MM.1S (cell line): ENCODE results near the gene CACNA1C.

ENCODE experiments used
- DNase-seq: peaks from one replicate; pipeline ENCODE4 v3.0.0-alpha.2; 2015
- H2AFZ ChIP-seq: fragments of 300-600 bp; sonication (generic); 2 replicates; pipeline ENCODE4 v1.6.0; 2016; ENCODE audit warnings: antibody characterized with exemption, low read length
- H3F3A ChIP-seq: fragments of 300-600 bp; sonication (generic); 2 replicates; pipeline ENCODE4 v1.6.1; 2016; ENCODE audit warnings: mild to moderate bottlenecking, antibody characterized with exemption, low read length, moderate library complexity, mixed read lengths; ENCODE audit not compliant: insufficient read depth
- H3K27ac ChIP-seq: fragments of 300-600 bp; sonication (generic); 2 replicates; pipeline ENCODE4 v1.5.1; 2016; ENCODE audit warnings: mild to moderate bottlenecking, low read length
- H3K27me3 ChIP-seq: fragments of 300-600 bp; sonication (generic); replicated peaks from 2 replicates; pipeline ENCODE4 v1.6.0; 2016; ENCODE audit warnings: low read length; ENCODE audit not compliant: insufficient read depth
- H3K36me3 ChIP-seq: fragments of 300-600 bp; sonication (generic); replicated peaks from 2 replicates; pipeline ENCODE4 v1.6.1; 2016; ENCODE audit warnings: mild to moderate bottlenecking, low read length, mixed read lengths; ENCODE audit not compliant: insufficient read depth
- H3K4me1 ChIP-seq: fragments of 300-600 bp; sonication (generic); 2 replicates; pipeline ENCODE4 v1.6.1; 2016; ENCODE audit warnings: low read length, mixed read lengths
- H3K4me2 ChIP-seq: fragments of 300-600 bp; sonication (generic); 2 replicates; pipeline ENCODE4 v1.6.0; 2016; ENCODE audit warnings: low read depth, low read length
- H3K4me3 ChIP-seq: fragments of 300-600 bp; sonication (generic); 2 replicates; pipeline ENCODE4 v1.5.1; 2016; ENCODE audit warnings: low read length, mixed read lengths
- H3K79me2 ChIP-seq: fragments of 300-600 bp; sonication (generic); 2 replicates; pipeline ENCODE4 v1.6.1; 2016; ENCODE audit warnings: mixed run types, low read length, mixed read lengths
- H3K9ac ChIP-seq: fragments of 300-600 bp; sonication (generic); 2 replicates; pipeline ENCODE4 v1.6.1; 2016; ENCODE audit warnings: low read length, mixed read lengths
- H3K9me2 ChIP-seq: fragments of 300-600 bp; sonication (generic); replicated peaks from 2 replicates; pipeline ENCODE4 v1.6.1; 2016; ENCODE audit warnings: mild to moderate bottlenecking, low read length, mixed read lengths; ENCODE audit not compliant: insufficient read depth
- H3K9me3 ChIP-seq: fragments of 300-600 bp; sonication (generic); replicated peaks from 2 replicates; pipeline ENCODE4 v1.6.1; 2016; ENCODE audit warnings: mild to moderate bottlenecking, low read length, mixed read lengths; ENCODE audit not compliant: insufficient read depth
- H4K20me1 ChIP-seq: fragments of 300-600 bp; sonication (generic); 2 replicates; pipeline ENCODE4 v1.6.1; 2016; ENCODE audit warnings: mild to moderate bottlenecking, low read length, moderate library complexity, mixed read lengths; ENCODE audit not compliant: insufficient read depth
- EZH2 ChIP-seq: fragments of 300-600 bp; sonication (generic); optimal IDR thresholded peaks from 2 replicates; pipeline ENCODE3; 2017; ENCODE audit warnings: low read depth, mild to moderate bottlenecking, antibody characterized with exemption, low read length, mixed read lengths
- EZH2phosphoT487 ChIP-seq: fragments of 300-600 bp; sonication (generic); IDR thresholded peaks from 2 replicates; pipeline ENCODE4 v1.6.1; 2018; ENCODE audit warnings: antibody characterized with exemption, low read length
- TF ChIP-seq, protein P1 (sequence below): fragments of 300-600 bp; sonication (generic); IDR thresholded peaks from 2 replicates; pipeline ENCODE4 v1.5.1; 2016; ENCODE audit warnings: antibody characterized with exemption, low read length, mixed read lengths

The CACNA1C gene

DNA sequence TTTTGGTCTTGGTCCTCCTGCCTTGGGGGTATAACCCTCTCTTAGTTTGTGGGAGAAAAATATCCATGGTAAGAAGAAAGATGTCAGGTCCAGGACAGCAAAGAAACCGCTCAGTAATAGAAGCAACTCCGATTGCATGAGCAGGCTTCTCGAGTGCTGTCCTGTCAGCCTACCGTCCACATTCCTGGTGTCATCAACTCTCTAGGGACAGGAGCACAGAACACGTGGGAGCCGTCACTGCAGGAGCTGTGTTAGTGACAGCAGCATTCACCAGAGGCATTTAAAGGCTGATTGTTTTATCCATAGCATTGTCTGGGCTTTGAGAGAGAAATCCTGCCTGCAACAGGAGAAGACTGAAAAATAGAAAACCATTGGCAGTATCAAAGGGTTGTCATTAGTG is 244.2 kb downstream of the CACNA1C start:
- no peak for TF ChIP-seq EZH2
- no peak for TF ChIP-seq EZH2phosphoT487
- TF ChIP-seq, protein P1, sequence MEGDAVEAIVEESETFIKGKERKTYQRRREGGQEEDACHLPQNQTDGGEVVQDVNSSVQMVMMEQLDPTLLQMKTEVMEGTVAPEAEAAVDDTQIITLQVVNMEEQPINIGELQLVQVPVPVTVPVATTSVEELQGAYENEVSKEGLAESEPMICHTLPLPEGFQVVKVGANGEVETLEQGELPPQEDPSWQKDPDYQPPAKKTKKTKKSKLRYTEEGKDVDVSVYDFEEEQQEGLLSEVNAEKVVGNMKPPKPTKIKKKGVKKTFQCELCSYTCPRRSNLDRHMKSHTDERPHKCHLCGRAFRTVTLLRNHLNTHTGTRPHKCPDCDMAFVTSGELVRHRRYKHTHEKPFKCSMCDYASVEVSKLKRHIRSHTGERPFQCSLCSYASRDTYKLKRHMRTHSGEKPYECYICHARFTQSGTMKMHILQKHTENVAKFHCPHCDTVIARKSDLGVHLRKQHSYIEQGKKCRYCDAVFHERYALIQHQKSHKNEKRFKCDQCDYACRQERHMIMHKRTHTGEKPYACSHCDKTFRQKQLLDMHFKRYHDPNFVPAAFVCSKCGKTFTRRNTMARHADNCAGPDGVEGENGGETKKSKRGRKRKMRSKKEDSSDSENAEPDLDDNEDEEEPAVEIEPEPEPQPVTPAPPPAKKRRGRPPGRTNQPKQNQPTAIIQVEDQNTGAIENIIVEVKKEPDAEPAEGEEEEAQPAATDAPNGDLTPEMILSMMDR, result no peak
- H2AFZ ChIP-seq, result peak overlapping the region; percentile 43
- no peaks in the 10 kb centered on the region for H4K20me1 ChIP-seq
- no peak for DNase-seq
- H3K27ac ChIP-seq, result peak overlapping the region; percentile 85
- H3K4me2 ChIP-seq, result peak overlapping the region; percentile 84
- peak overlapping the region; percentile 24; the same call in 1 of the 2 replicates for H3K4me3 ChIP-seq
- no peaks in the 10 kb centered on the region for H3K9me2 ChIP-seq
- no peaks in the 10 kb centered on the region for H3K27me3 ChIP-seq
- H3K9ac ChIP-seq, result peak overlapping the region; percentile 42; the same call in 1 of the 2 replicates
- peaks cover 14% of the 10 kb centered on the region for H3F3A ChIP-seq
- H3K79me2 ChIP-seq, result no peaks in the 10 kb centered on the region
- H3K36me3 ChIP-seq, result no peaks in the 10 kb centered on the region
- peaks cover 38% of the 10 kb centered on the region for H3K4me1 ChIP-seq
- no peaks in the 10 kb centered on the region for H3K9me3 ChIP-seq

DNA sequence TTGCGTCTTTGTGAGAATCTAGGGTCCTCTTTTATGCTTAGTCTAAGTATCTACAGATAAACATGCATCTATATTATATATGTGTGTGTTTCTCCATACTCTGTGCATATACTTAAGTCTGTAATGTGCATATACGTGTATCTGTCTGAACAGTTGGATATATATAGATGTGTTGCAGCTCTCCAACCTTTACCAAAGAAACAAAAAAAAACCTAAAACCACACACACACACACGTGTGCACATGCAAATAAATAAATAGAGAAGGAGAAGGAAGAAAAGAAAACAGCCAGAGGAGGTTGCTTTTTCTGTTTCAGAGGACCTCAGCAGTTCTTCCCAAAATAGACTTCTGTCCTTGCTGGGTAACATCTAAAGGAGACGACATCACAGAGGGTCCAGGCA is 244.9 kb downstream of the CACNA1C start:
- Histone ChIP-seq H3K4me1 (peaks cover 38% of the 10 kb centered on the region), H3K4me3 (peak overlapping the region; percentile 24; the same call in 1 of the 2 replicates), H3K9me2 (no peaks in the 10 kb centered on the region), H3K36me3 (no peaks in the 10 kb centered on the region), H3K4me2 (peak overlapping the region; percentile 84), H3K9me3 (no peaks in the 10 kb centered on the region), H4K20me1 (no peaks in the 10 kb centered on the region), H3K79me2 (no peaks in the 10 kb centered on the region), H3F3A (peaks cover 14% of the 10 kb centered on the region), H2AFZ (peak overlapping the region; percentile 43), H3K27me3 (no peaks in the 10 kb centered on the region), H3K27ac (peak overlapping the region; percentile 85), H3K9ac (peak overlapping the region; percentile 42)
- no peak for TF ChIP-seq EZH2
- TF ChIP-seq, protein P1, result no peak
- no peak for TF ChIP-seq EZH2phosphoT487
- DNase-seq, result peak; percentile 59

DNA sequence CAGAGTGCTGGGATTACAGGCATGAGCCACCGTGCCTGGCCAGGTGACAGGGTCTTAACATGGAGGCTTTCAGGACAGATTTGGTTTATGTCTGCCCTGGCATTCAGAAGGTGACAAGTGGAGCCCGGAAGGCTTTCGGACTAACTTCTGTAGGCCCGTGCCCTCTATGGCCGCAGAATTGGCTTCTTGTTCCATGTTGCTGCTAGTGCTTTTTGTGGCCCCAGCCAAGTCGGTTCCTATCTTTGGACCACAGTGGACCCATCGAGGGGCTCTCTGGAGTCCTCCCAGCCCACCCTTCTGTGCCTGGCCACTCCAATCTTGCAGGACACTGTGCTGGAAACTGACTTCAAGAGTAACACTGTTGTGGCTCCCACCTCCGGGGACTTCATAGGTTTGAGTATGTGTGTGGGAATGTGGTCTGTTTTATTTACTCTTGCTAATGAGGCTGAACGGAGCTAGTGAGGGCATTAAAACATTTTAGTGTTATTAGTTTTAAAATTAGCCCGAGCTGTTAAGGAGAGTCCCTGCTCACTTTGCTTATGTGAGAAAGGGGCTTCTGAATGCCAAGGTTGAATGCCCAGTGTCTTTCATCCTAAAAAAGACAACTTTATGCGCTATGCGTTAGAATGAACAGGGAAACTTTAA is 245.9 kb downstream of the CACNA1C start:
- Histone ChIP-seq H3K9me3 (no peaks in the 10 kb centered on the region), H3K27ac (no peak overlapping the region; the same call in 1 of the 2 replicates), H3K4me3 (no peak overlapping the region), H4K20me1 (no peaks in the 10 kb centered on the region), H3K4me1 (peaks cover 38% of the 10 kb centered on the region), H3K36me3 (no peaks in the 10 kb centered on the region), H3K27me3 (no peaks in the 10 kb centered on the region), H3K9me2 (no peaks in the 10 kb centered on the region), H3K9ac (no peak overlapping the region), H2AFZ (no peak overlapping the region), H3K4me2 (no peak overlapping the region), H3K79me2 (no peaks in the 10 kb centered on the region), H3F3A (peaks cover 14% of the 10 kb centered on the region)
- no peak for TF ChIP-seq EZH2
- TF ChIP-seq EZH2phosphoT487, result no peak
- TF ChIP-seq, protein P1, result no peak
- DNase-seq, result no peak
